GM12878 (cell line): Measurements from ENCODE around the gene RGL1. TPM values are rescaled to one million over a fixed set of nuclear protein-coding genes. Genes with fewer than 3 reads are reported as not detected.
A peak's percentile ranks its signal among the peaks of the same experiment; 100 is the strongest.

ENCODE experiments used
- ATF3 ChIP-seq: IDR thresholded peaks from 2 replicates; pipeline ENCODE4 v1.6.1; 2011; ENCODE audit warnings: low read depth, mild to moderate bottlenecking, low read length, moderate library complexity, borderline replicate concordance; ENCODE audit errors: extremely low read depth
- ATF7 ChIP-seq: fragments of 450-650 bp; IDR thresholded peaks from 2 replicates; pipeline ENCODE4 v1.6.1; 2016; ENCODE audit warnings: low read depth, mild to moderate bottlenecking
- BCL11A ChIP-seq: IDR thresholded peaks from 2 replicates; pipeline ENCODE4 v1.6.1; 2011; ENCODE audit warnings: low read depth, low read length
- BHLHE40 ChIP-seq, 2 experiments: fragments of 450-650 bp in 1 of 2; IDR thresholded peaks; 2 replicates each; pipeline ENCODE4 v1.6.1; 2011 to 2017; ENCODE audit warnings: low read depth in 2 of 2, borderline replicate concordance in 1 of 2, improper control_type of control experiment in 1 of 2, low read length in 1 of 2, mild to moderate bottlenecking in 1 of 2
- CBFB ChIP-seq: IDR thresholded peaks from 2 replicates; pipeline ENCODE4 v1.6.1; 2016; ENCODE audit warnings: antibody characterized with exemption, low read depth
- CHD2 ChIP-seq: IDR thresholded peaks from 2 replicates; pipeline ENCODE4 v1.6.1; 2011; ENCODE audit warnings: low read depth, low read length, improper control_type of control experiment, borderline replicate concordance
- CTCF ChIP-seq, 3 experiments: IDR thresholded peaks in 2 of 3; conservative IDR thresholded peaks in 1 of 3; 2 replicates each; pipeline ENCODE4 v1.5.1; 2011; ENCODE audit warnings: low read depth in 3 of 3, low read length in 3 of 3, mild to moderate bottlenecking in 3 of 3, control low read depth in 2 of 3, moderate library complexity in 2 of 3, inconsistent platforms in 1 of 3, mixed read lengths in 1 of 3; ENCODE audit not compliant: control insufficient read depth in 2 of 3, insufficient read depth in 1 of 3; ENCODE audit errors: extremely low read depth in 1 of 3
- EGR1 ChIP-seq, 2 experiments: IDR thresholded peaks; 1 replicate in 1 of 2; 2 replicates in 1 of 2; pipeline ENCODE4 v1.6.1; 2011 to 2012; ENCODE audit warnings: low read depth in 2 of 2, low read length in 2 of 2, borderline replicate concordance in 1 of 2, mild to moderate bottlenecking in 1 of 2, moderate library complexity in 1 of 2
- EP300 ChIP-seq, 2 experiments: fragments of 150-350 bp in 1 of 2; IDR thresholded peaks; 2 replicates each; pipeline ENCODE4 v1.6.1; 2011 to 2012; ENCODE audit warnings: low read depth in 2 of 2, low read length in 2 of 2, borderline replicate concordance in 1 of 2, improper control_type of control experiment in 1 of 2, inconsistent platforms in 1 of 2; ENCODE audit not compliant: control insufficient read depth in 1 of 2
- IKZF2 ChIP-seq, 2 experiments: fragments of 450-650 bp; IDR thresholded peaks; 2 replicates each; pipeline ENCODE4 v1.6.1; 2017; ENCODE audit warnings: mild to moderate bottlenecking in 2 of 2, moderate library complexity in 2 of 2
- PAX5 ChIP-seq: IDR thresholded peaks from 2 replicates; pipeline ENCODE4 v1.6.1; 2011; ENCODE audit warnings: low read depth, low read length, borderline replicate concordance
- PML ChIP-seq: IDR thresholded peaks from 2 replicates; pipeline ENCODE4 v1.6.1; 2012; ENCODE audit warnings: low read length, inconsistent platforms
- REST ChIP-seq: IDR thresholded peaks from 2 replicates; pipeline ENCODE4 v1.6.1; 2012; ENCODE audit warnings: mild to moderate bottlenecking, low read depth, low read length
- RUNX3 ChIP-seq: IDR thresholded peaks from 2 replicates; pipeline ENCODE4 v1.6.1; 2012; ENCODE audit warnings: low read length, inconsistent platforms
- USF1 ChIP-seq: IDR thresholded peaks from 2 replicates; pipeline ENCODE4 v1.6.1; 2011; ENCODE audit warnings: borderline replicate concordance, low read depth, mild to moderate bottlenecking, moderate library complexity, mixed read lengths, low read length; ENCODE audit not compliant: insufficient read depth; ENCODE audit errors: extremely low read length
- WRNIP1 ChIP-seq: IDR thresholded peaks from 2 replicates; pipeline ENCODE4 v1.6.1; 2011; ENCODE audit warnings: low read depth, low read length, improper control_type of control experiment, borderline replicate concordance
- ZNF592 ChIP-seq: fragments of 450-650 bp; IDR thresholded peaks from 2 replicates; pipeline ENCODE4 v1.6.1; 2017; ENCODE audit warnings: mild to moderate bottlenecking, moderate library complexity
- polyA plus RNA-seq, 11 experiments: library from polyadenylated mRNA; depleted of rRNA in 4 of 11; unstranded in 6 of 11; stranded (reverse) in 5 of 11; fragments of >200 nt; fragmentation: Nextera tagmentation in 4 of 11; fragmentation: Illumina TruSeq in 1 of 11; extraction: Ambion mirVana in 4 of 11; extraction: Trizol in 1 of 11; gene quantifications; 1 replicate in 1 of 11; 2 replicates in 10 of 11; pipeline versions ENCODE4 v1.2.1 to v1.2.3, GENCODE V29; 2011 to 2016; ENCODE audit warnings: inconsistent platforms in 2 of 11, missing spikeins in 2 of 11, low read depth in 1 of 11
- total RNA-seq, 4 experiments: library from RNA; depleted of rRNA in 3 of 4; stranded (reverse); fragments of >200 nt in 3 of 4; fragmentation: Illumina TruSeq in 1 of 4; extraction: Trizol in 1 of 4; gene quantifications; 2 replicates each; pipeline versions ENCODE4 v1.2.1 to v1.2.3, GENCODE V29; 2013 to 2021

RGL1 gene
- total and polyA plus RNA-seq, 10 of the 15 experiments (the other 5 are each of a cell fraction or from before 2014, with no cell fraction given): 8.1 to 25.0 (median 19.0) TPM

- TF ChIP-seq ZNF592 (no peak), EP300 (IDR thresholded peaks at IDR 0.05; ENCODE audit: borderline replicate concordance in 1 of 2, control insufficient read depth in 1 of 2, low read depth in 2 of 2, low read length in 2 of 2) (peak; percentile 21 to 38; a peak in 2 of 4 replicates), REST (no peak), ATF7 (peak; percentile 44), EGR1 (IDR thresholded peaks at IDR 0.05; ENCODE audit: borderline replicate concordance in 1 of 2, low read depth in 2 of 2, low read length in 2 of 2) (no peak), PML (peak; percentile 57; the same call in 1 of the 2 replicates), WRNIP1 (no peak), IKZF2 (IDR thresholded peaks at IDR 0.05) (peak in 1 of 2 experiments; percentile 35; a peak in 1 of 4 replicates), CHD2 (no peak), BHLHE40 (IDR thresholded peaks at IDR 0.05; ENCODE audit: borderline replicate concordance in 1 of 2, low read depth in 2 of 2, low read length in 1 of 2) (0 out of 4 replicates have a peak, but pooled peaks of 1 of the 2 experiments have one; percentile 11), USF1 (no peak), CTCF (IDR thresholded peaks at IDR 0.05 in 2 of 3, conservative IDR thresholded peaks at IDR 0.05 in 1 of 3; ENCODE audit: control insufficient read depth in 2 of 3, extremely low read depth in 1 of 3, insufficient read depth in 1 of 3, low read depth in 3 of 3, low read length in 3 of 3) (no peak), ATF3 (no peak), BCL11A (0 out of 2 replicates have a peak, but pooled peaks have one; percentile 14), PAX5 (no peak), RUNX3 (peak; percentile 95), CBFB (peak; percentile 43; the same call in 1 of the 2 replicates)
These were observed 2.7 kb downstream of the RGL1 start (continued) for GRCh38 chr1:183807549-183808168.
